Mucosa of descending colon (tissue), 3 donors: ENCODE measurements around the gene MAGI2. TPM values are rescaled to one million over a fixed set of nuclear protein-coding genes. Genes with fewer than 3 reads are reported as not detected.

Experiments used
- ATAC-seq: fragments of 200-7000 bp; cut with Tn5 transposase; one replicate; pipeline ENCODE4 v1.9.1; 2020; ENCODE audit warnings: mild to moderate bottlenecking, moderate library complexity
- DNase-seq, 3 donors: peaks; one replicate each; pipeline ENCODE4 v3.0.0-alpha.2; 2020
- H3K36me3 ChIP-seq: fragments of 200-600 bp; one replicate; pipeline ENCODE4 v1.8.0; 2021; ENCODE audit warnings: low read depth, mild to moderate bottlenecking
- H3K4me1 ChIP-seq: fragments of 200-600 bp; one replicate; pipeline ENCODE4 v1.8.0; 2021; ENCODE audit warnings: low read depth, mild to moderate bottlenecking
- H3K4me3 ChIP-seq: fragments of 200-600 bp; one replicate; pipeline ENCODE4 v1.8.0; 2021; ENCODE audit warnings: mild to moderate bottlenecking
- H3K9me3 ChIP-seq: fragments of 200-600 bp; one replicate; pipeline ENCODE4 v1.8.0; 2021; ENCODE audit warnings: mild to moderate bottlenecking
- CTCF ChIP-seq: fragments of 200-600 bp; IDR thresholded peaks from one replicate; pipeline ENCODE4 v1.8.0; 2022; ENCODE audit warnings: antibody characterized with exemption, mild to moderate bottlenecking
- intact Hi-C, 2 donors: fragments of 100-400 bp; cut with DNase I in 1 of 2; cut with micrococcal nuclease in 1 of 2; formaldehyde crosslinking; loops; one replicate each; pipeline versions ENCODE4 v1.11.0 to v1.11.1; 2022; cut with DNase I, micrococcal nuclease
- total RNA-seq, 3 donors: library from RNA; stranded (reverse); fragmentation: NEBNext Ultra II Directional in 2 of 3; extraction: Animal tissue kit (Norgen Biotek cat#: 25700) in 2 of 3; gene quantifications; one replicate each; pipeline versions ENCODE4 v1.2.1 to v1.2.4, GENCODE V29; 2021 to 2023
- donor health status: DM: no; HTN: no; CAD: no; lungs with moderate emphysema.
- donor health status: DM: no; HTN: no; CAD: no.
- donor health status: DM: no; HTN: yes; CAD: no.

The MAGI2 gene
- total RNA-seq, 3 donors from 2014 or later = 1.9 to 14.5 (median 2.7) TPM

DNA sequence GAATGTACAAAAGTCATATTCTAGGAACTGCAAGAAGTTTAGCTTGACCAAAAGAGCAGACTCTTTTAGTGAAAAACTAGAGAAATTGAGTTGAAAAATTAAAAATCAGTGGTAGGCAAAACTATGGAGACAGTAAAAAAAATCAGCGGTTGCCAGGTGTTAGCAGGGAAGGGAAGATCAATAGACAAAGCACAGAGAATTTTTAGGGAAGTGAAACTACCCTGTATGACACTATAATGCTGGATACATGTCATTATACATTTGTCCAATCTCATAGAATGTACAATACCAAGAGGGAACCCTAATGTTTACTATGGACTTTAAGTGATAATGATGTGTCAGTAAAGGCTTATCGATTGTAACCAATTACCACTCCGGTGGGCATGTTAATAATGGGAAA, 761.9 kb downstream of the MAGI2 start:
- TF ChIP-seq CTCF = no peak
- DNase-seq (no peak), ATAC-seq (no peak)
- Histone ChIP-seq H3K36me3 (no peaks in the 10 kb centered on the region), H3K4me3 (no peak overlapping the region), H3K4me1 (no peaks in the 10 kb centered on the region), H3K9me3 (no peaks in the 10 kb centered on the region)
- intact Hi-C loops = no loop called here

DNA sequence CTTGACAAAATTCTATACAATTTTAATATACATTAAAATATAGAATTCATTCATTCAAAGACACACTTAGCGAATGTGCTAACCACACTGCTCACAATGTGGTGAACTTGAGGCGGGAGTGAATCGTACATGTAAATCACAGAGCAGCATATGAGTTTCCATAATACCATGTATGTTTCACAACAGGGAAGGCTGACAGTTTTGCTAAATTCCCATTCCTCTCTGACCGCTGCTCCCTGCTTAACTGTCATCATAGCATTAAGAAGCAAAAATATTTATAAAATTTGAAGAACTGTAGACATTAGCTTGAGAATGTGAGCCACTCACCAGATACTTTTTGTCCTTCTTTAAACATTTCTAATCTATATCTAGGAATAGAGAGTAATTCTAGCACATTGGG, 763.3 kb downstream of the MAGI2 start:
- no peak overlapping the region for H3K4me3 ChIP-seq
- no peak for DNase-seq
- intact Hi-C loops = no loop called here

GRCh38 chr7:78688376-78688775, 765.1 kb downstream of the MAGI2 start:
- intact Hi-C loops = no loop called here
- H3K4me1 ChIP-seq = no peaks in the 10 kb centered on the region
- H3K4me3 ChIP-seq = no peak overlapping the region
- ATAC-seq (no peak), DNase-seq (no peak)
- TF ChIP-seq CTCF = no peak
- no peaks in the 10 kb centered on the region for H3K36me3 ChIP-seq
- H3K9me3 ChIP-seq = no peaks in the 10 kb centered on the region

More for the DNA sequence above, 763.3 kb downstream of the MAGI2 start:
- no peak for TF ChIP-seq CTCF
- ATAC-seq = no peak
- Histone ChIP-seq H3K36me3 (no peaks in the 10 kb centered on the region), H3K9me3 (no peaks in the 10 kb centered on the region), H3K4me1 (no peaks in the 10 kb centered on the region)

GRCh38 chr7:78686189-78686588, 767.3 kb downstream of the MAGI2 start:
- H3K9me3 ChIP-seq = no peaks in the 10 kb centered on the region
- no peaks in the 10 kb centered on the region for H3K4me1 ChIP-seq
- no peak for ATAC-seq
- no peak overlapping the region for H3K4me3 ChIP-seq
- H3K36me3 ChIP-seq = no peaks in the 10 kb centered on the region
- intact Hi-C loops = no loop called here
- no peak for DNase-seq
- no peak for TF ChIP-seq CTCF

DNA sequence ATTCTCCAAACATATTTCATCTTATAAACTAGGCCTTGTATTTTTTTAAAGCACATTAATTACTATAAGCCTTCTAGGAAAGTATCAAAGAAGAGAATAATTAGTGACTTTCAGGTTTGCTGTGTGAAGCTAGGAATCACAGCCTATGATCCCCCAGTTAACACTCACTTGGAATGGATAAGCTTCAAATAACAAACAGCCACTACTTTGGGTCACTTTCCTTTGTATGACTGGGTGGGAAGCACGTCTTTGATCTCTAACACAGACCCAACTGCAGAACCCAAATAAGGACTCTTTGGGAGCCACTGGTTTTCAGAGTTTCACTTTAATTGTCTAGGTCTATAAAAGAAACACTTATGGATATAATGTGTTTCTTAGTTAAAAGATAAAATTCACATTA, 769.3 kb downstream of the MAGI2 start:
- intact Hi-C loops = loop anchor here in 1 of 2 donors (5.0 kb wide), 1 partner anchor 147 kb away; no protein-coding TSS in a partner anchor
- no peak for TF ChIP-seq CTCF
- ATAC-seq (no peak), DNase-seq (no peak)
- no peaks in the 10 kb centered on the region for H3K4me1 ChIP-seq
- H3K4me3 ChIP-seq = no peak overlapping the region
- no peaks in the 10 kb centered on the region for H3K36me3 ChIP-seq
- no peaks in the 10 kb centered on the region for H3K9me3 ChIP-seq

DNA sequence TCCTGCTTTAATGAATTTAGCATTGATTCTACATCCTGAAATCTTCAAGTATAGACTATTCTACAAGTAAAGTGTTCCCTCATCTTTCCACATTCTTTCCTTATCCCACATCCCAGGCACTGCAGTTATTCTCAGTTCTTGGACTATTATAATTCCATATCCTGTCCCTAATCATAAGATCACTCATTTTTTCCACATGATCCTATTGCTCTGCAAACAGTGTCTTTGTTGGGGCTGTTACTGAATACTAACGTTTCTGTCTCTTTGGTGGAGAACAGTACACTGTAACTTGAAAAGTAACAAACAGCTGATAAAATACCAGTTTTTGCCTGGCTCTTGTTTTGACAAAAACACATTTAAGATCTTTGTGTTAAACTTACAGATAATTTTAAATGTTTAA, 769.9 kb downstream of the MAGI2 start:
- H3K9me3 ChIP-seq = no peaks in the 10 kb centered on the region
- no peak for DNase-seq
- intact Hi-C loops = loop anchor here in 1 of 2 donors (5.0 kb wide), 1 partner anchor 146 kb away; no protein-coding TSS in a partner anchor
- no peaks in the 10 kb centered on the region for H3K36me3 ChIP-seq
- TF ChIP-seq CTCF = no peak
- ATAC-seq = no peak
- no peak overlapping the region for H3K4me3 ChIP-seq
- no peaks in the 10 kb centered on the region for H3K4me1 ChIP-seq
